OCI-LY1 (cell line): ENCODE results near the gene KLHL28.
A peak's percentile ranks its signal among the peaks of the same experiment; 100 is the strongest.

Experiments used
- H2AFZ ChIP-seq: fragments of 200-600 bp; sonication (generic), shearing (Covaris generic); 2 replicates; pipeline ENCODE4 v1.6.0; 2014; ENCODE audit warnings: antibody characterized with exemption, mild to moderate bottlenecking, low read length
- H3F3A ChIP-seq: fragments of 200-600 bp; sonication (generic), shearing (Covaris generic); 2 replicates; pipeline ENCODE4 v1.6.0; 2014; ENCODE audit warnings: mild to moderate bottlenecking, antibody characterized with exemption, low read length, moderate library complexity; ENCODE audit not compliant: insufficient read depth
- H3K27ac ChIP-seq: fragments of 200-600 bp; sonication (generic); 2 replicates; pipeline ENCODE4 v1.5.1; 2014; ENCODE audit warnings: low read length, mixed run types, mild to moderate bottlenecking, low read depth; ENCODE audit not compliant: poor library complexity, severe bottlenecking
- H3K27me3 ChIP-seq: fragments of 200-600 bp; sonication (generic); 2 replicates; pipeline ENCODE4 v1.6.0; 2014; ENCODE audit warnings: antibody characterized with exemption, mild to moderate bottlenecking, low read length, moderate library complexity; ENCODE audit not compliant: insufficient read depth
- H3K36me3 ChIP-seq: fragments of 200-600 bp; sonication (generic); 2 replicates; pipeline ENCODE4 v1.6.1; 2014; ENCODE audit warnings: mild to moderate bottlenecking, antibody characterized with exemption, low read length, moderate library complexity, mixed read lengths; ENCODE audit not compliant: insufficient read depth
- H3K4me1 ChIP-seq: fragments of 200-600 bp; sonication (generic); 2 replicates; pipeline ENCODE4 v1.5.1; 2014; ENCODE audit warnings: mild to moderate bottlenecking, low read length, moderate library complexity; ENCODE audit not compliant: insufficient read depth, severe bottlenecking
- H3K4me2 ChIP-seq: fragments of 200-600 bp; sonication (generic), shearing (Covaris generic); 2 replicates; pipeline ENCODE4 v1.6.1; 2014; ENCODE audit warnings: low read length
- H3K4me3 ChIP-seq: fragments of 200-600 bp; sonication (generic); 2 replicates; pipeline ENCODE4 v1.5.1; 2014; ENCODE audit warnings: low read length, low read depth, mild to moderate bottlenecking, mixed read lengths; ENCODE audit not compliant: poor library complexity, severe bottlenecking
- H3K79me2 ChIP-seq: fragments of 200-600 bp; shearing (Covaris generic); 2 replicates; pipeline ENCODE4 v1.6.1; 2016; ENCODE audit warnings: mixed run types, low read length, mixed read lengths; ENCODE audit not compliant: insufficient read depth
- H3K9ac ChIP-seq: fragments of 200-600 bp; sonication (generic), shearing (Covaris generic); 2 replicates; pipeline ENCODE4 v1.6.1; 2014; ENCODE audit warnings: mild to moderate bottlenecking, low read length, mixed read lengths
- H3K9me2 ChIP-seq: fragments of 200-600 bp; sonication (generic), shearing (Covaris generic); 2 replicates; pipeline ENCODE4 v1.6.1; 2014; ENCODE audit warnings: low read depth, mild to moderate bottlenecking, low read length, mixed read lengths
- H3K9me3 ChIP-seq: fragments of 200-600 bp; shearing (Covaris generic); 2 replicates; pipeline ENCODE4 v1.6.1; 2014; ENCODE audit warnings: low read length, mixed read lengths
- H4K20me1 ChIP-seq: fragments of 200-600 bp; sonication (generic), shearing (Covaris generic); 2 replicates; pipeline ENCODE4 v1.6.0; 2016; ENCODE audit warnings: mild to moderate bottlenecking, low read length; ENCODE audit not compliant: insufficient read depth
- CTCF ChIP-seq: fragments of 200-600 bp; sonication (generic), shearing (Covaris generic); IDR thresholded peaks from 2 replicates; pipeline ENCODE4 v1.5.1; 2017; ENCODE audit warnings: mild to moderate bottlenecking, antibody characterized with exemption, low read length, moderate library complexity, mixed read lengths
- EZH2 ChIP-seq: fragments of 200-600 bp; sonication (generic), shearing (Covaris generic); IDR thresholded peaks from 2 replicates; pipeline ENCODE4 v1.8.0; 2017; ENCODE audit warnings: borderline replicate concordance, mixed run types, mild to moderate bottlenecking, antibody characterized with exemption, low read length, moderate library complexity, mixed read lengths

Gene KLHL28

GRCh38 chr14:44901696-44902095, 60.1 kb downstream of the KLHL28 start:
- Histone ChIP-seq H3K4me2 (no peak overlapping the region), H3K79me2 (no peaks in the 10 kb centered on the region), H3K9me3 (no peaks in the 10 kb centered on the region), H3K27me3 (no peaks in the 10 kb centered on the region), H4K20me1 (no peaks in the 10 kb centered on the region), H3K36me3 (no peaks in the 10 kb centered on the region), H3F3A (no peaks in the 10 kb centered on the region), H3K4me3 (no peak overlapping the region), H3K4me1 (peaks cover 11% of the 10 kb centered on the region), H2AFZ (no peak overlapping the region), H3K9me2 (no peaks in the 10 kb centered on the region), H3K9ac (no peak overlapping the region), H3K27ac (no peak overlapping the region)
- no peak for TF ChIP-seq EZH2
- no peak for TF ChIP-seq CTCF

GRCh38 chr14:44898551-44898950, 63.2 kb downstream of the KLHL28 start:
- H3K4me3 ChIP-seq: peak overlapping the region; percentile 78
- no peaks in the 10 kb centered on the region for H3F3A ChIP-seq
- H3K79me2 ChIP-seq: no peaks in the 10 kb centered on the region
- 0 out of 2 replicates have a peak, but pooled peaks cover 3% of the 10 kb centered on the region for H3K9me3 ChIP-seq
- H2AFZ ChIP-seq: no peak overlapping the region
- H3K27me3 ChIP-seq: no peaks in the 10 kb centered on the region
- no peaks in the 10 kb centered on the region for H3K9me2 ChIP-seq
- H4K20me1 ChIP-seq: no peaks in the 10 kb centered on the region
- peaks cover 11% of the 10 kb centered on the region for H3K4me1 ChIP-seq
- no peak overlapping the region; the same call in 1 of the 2 replicates for H3K9ac ChIP-seq
- H3K36me3 ChIP-seq: no peaks in the 10 kb centered on the region
- TF ChIP-seq CTCF (no peak), EZH2 (no peak)
- no peak overlapping the region for H3K27ac ChIP-seq
- peak overlapping the region; percentile 83 for H3K4me2 ChIP-seq

GRCh38 chr14:44897845-44898151, 63.9 kb downstream of the KLHL28 start:
- Histone ChIP-seq H2AFZ (no peak overlapping the region), H3K36me3 (no peaks in the 10 kb centered on the region), H3K4me1 (peaks cover 11% of the 10 kb centered on the region), H3K9me2 (no peaks in the 10 kb centered on the region), H3K27ac (no peak overlapping the region), H3K27me3 (no peaks in the 10 kb centered on the region), H3K9me3 (0 out of 2 replicates have a peak, but pooled peaks cover 3% of the 10 kb centered on the region), H3K9ac (peak overlapping the region; percentile 77), H3K79me2 (no peaks in the 10 kb centered on the region), H3K4me2 (peak overlapping the region; percentile 83), H4K20me1 (no peaks in the 10 kb centered on the region), H3F3A (no peaks in the 10 kb centered on the region), H3K4me3 (peak overlapping the region; percentile 78)
- TF ChIP-seq CTCF (no peak), EZH2 (no peak)
